CD4-positive, CD25-positive, alpha-beta regulatory T cell (primary cell): ENCODE measurements around the gene MTA2. TPM values are rescaled to one million over a fixed set of nuclear protein-coding genes. Genes with fewer than 3 reads are reported as not detected.
"Not testable (repeated sequence)": the region's sequence is repeated elsewhere in the genome, so short reads cannot be mapped to it uniquely, and the experiment has no call there.

Experiments used
- ATAC-seq, 2 donors: fragments of 150-1000 bp; cut with Tn5 transposase; one replicate each; pipeline ENCODE4 v1.10.0; 2021; ENCODE audit warnings: low read depth in 2 of 2, moderate number of reproducible peaks in 2 of 2, moderate library complexity in 1 of 2
- DNase-seq, 3 donors: peaks; one replicate each; pipeline versions ENCODE4 v3.0.0 to v3.0.0-alpha.2; 2012 to 2022; ENCODE audit warnings: mixed read lengths in 1 of 3
- H3K27ac ChIP-seq: one replicate; pipeline ENCODE4 v1.7.0; 2013; ENCODE audit warnings: mild to moderate bottlenecking, low read length; ENCODE audit not compliant: insufficient read depth, poor library complexity, severe bottlenecking
- H3K27me3 ChIP-seq: one replicate; pipeline ENCODE4 v1.7.0; 2013; ENCODE audit warnings: low read length; ENCODE audit not compliant: control insufficient read depth, insufficient read depth
- H3K36me3 ChIP-seq: one replicate; pipeline ENCODE4 v1.7.0; 2013; ENCODE audit warnings: mild to moderate bottlenecking, low read length, moderate library complexity; ENCODE audit not compliant: control insufficient read depth, insufficient read depth
- H3K4me1 ChIP-seq: 2 replicates; pipeline ENCODE4 v1.7.0; 2013; ENCODE audit warnings: mild to moderate bottlenecking, low read length; ENCODE audit not compliant: insufficient read depth, control insufficient read depth, poor library complexity, severe bottlenecking
- H3K4me3 ChIP-seq: one replicate; pipeline ENCODE4 v1.7.0; 2013; ENCODE audit warnings: low read depth, mild to moderate bottlenecking, low read length, moderate library complexity
- H3K9me3 ChIP-seq, 2 experiments: 1 replicate in 1 of 2; 2 replicates in 1 of 2; pipeline ENCODE4 v1.7.0; 2013; ENCODE audit warnings: low read length in 2 of 2, mild to moderate bottlenecking in 1 of 2, moderate library complexity in 1 of 2; ENCODE audit not compliant: control insufficient read depth in 2 of 2
- H3K27ac Mint-ChIP-seq, 3 donors: one replicate each; pipeline ENCODE4 v1.8.0; 2020 to 2022; ENCODE audit warnings: mild to moderate bottlenecking in 3 of 3, mixed read lengths in 3 of 3, moderate library complexity in 2 of 3
- H3K27me3 Mint-ChIP-seq: one replicate; pipeline ENCODE4 v1.8.0; 2022; ENCODE audit warnings: mild to moderate bottlenecking, mixed read lengths
- H3K36me3 Mint-ChIP-seq: one replicate; pipeline ENCODE4 v1.8.0; 2020; ENCODE audit warnings: mixed read lengths
- H3K4me1 Mint-ChIP-seq, 4 donors: one replicate each; pipeline ENCODE4 v1.8.0; 2020 to 2022; ENCODE audit warnings: mixed read lengths in 4 of 4, mild to moderate bottlenecking in 1 of 4
- H3K4me3 Mint-ChIP-seq, 4 donors: one replicate each; pipeline ENCODE4 v1.8.0; 2020 to 2022; ENCODE audit warnings: mild to moderate bottlenecking in 4 of 4, mixed read lengths in 4 of 4, moderate library complexity in 3 of 4
- H3K9me3 Mint-ChIP-seq, 7 donors: one replicate each; pipeline ENCODE4 v1.8.0; 2020 to 2022; ENCODE audit warnings: mixed read lengths in 7 of 7, mild to moderate bottlenecking in 3 of 7, moderate library complexity in 2 of 7
- polyA plus RNA-seq, 4 donors: library from polyadenylated mRNA; unstranded; fragments of 300-500 nt; fragmentation: Illumina TruSeq; gene quantifications; one replicate each; pipeline ENCODE4 v1.2.3, GENCODE V29; 2021
- total RNA-seq: library from RNA; stranded (reverse); gene quantifications from one replicate; pipeline ENCODE4 v1.2.3, GENCODE V29; 2022

The MTA2 gene
- total and polyA plus RNA-seq, 5 donors from 2014 or later, result 30.3 to 172 (median 34.7) TPM

- H3K27ac Mint-ChIP-seq, H3K4me3 ChIP-seq, H3K27me3 ChIP-seq, H3K9me3 Mint-ChIP-seq, H3K27ac ChIP-seq, H3K27me3 Mint-ChIP-seq, H3K4me1 ChIP-seq, H3K9me3 ChIP-seq, H3K4me3 Mint-ChIP-seq, DNase-seq, ATAC-seq: not testable (repeated sequence)
- Mint-ChIP-seq H3K4me1 (peaks cover 0 to 14% (median 4%) of the 10 kb centered on the region in 4 donors), H3K36me3 (peaks cover 16% of the 10 kb centered on the region)
- peaks cover 44% of the 10 kb centered on the region for H3K36me3 ChIP-seq
These were observed 19.9 kb downstream of the MTA2 start for GRCh38 chr11:62581735-62582134.

- peaks cover 46% of the 10 kb centered on the region for H3K36me3 ChIP-seq
- H3K9me3 Mint-ChIP-seq, result no peaks in the 10 kb centered on the region
These were observed 20.5 kb downstream of the MTA2 start for GRCh38 chr11:62580959-62581715.

GRCh38 chr11:62579252-62579651 is 22.4 kb downstream of the MTA2 start:
- DNase-seq (no peak), ATAC-seq (no peak)
- Histone ChIP-seq H3K36me3 (peaks cover 44% of the 10 kb centered on the region), H3K27ac (no peak overlapping the region), H3K27me3 (no peaks in the 10 kb centered on the region), H3K9me3 (no peaks in the 10 kb centered on the region), H3K4me3 (no peak overlapping the region), H3K4me1 (peaks cover 12% of the 10 kb centered on the region)
- Mint-ChIP-seq H3K27me3 (no peaks in the 10 kb centered on the region), H3K9me3 (no peaks in the 10 kb centered on the region), H3K27ac (no peak overlapping the region), H3K4me3 (no peak overlapping the region), H3K4me1 (peaks cover 0 to 20% (median 12%) of the 10 kb centered on the region in 4 donors), H3K36me3 (peaks cover 21% of the 10 kb centered on the region)

More at GRCh38 chr11:62580959-62581715, 20.5 kb downstream of the MTA2 start:
- peaks cover 0 to 14% (median 6%) of the 10 kb centered on the region in 4 donors for H3K4me1 Mint-ChIP-seq
- Histone ChIP-seq H3K27me3 (no peaks in the 10 kb centered on the region), H3K4me3 (no peak overlapping the region), H3K27ac (no peak overlapping the region), H3K4me1 (no peaks in the 10 kb centered on the region), H3K9me3 (no peaks in the 10 kb centered on the region)
- H3K4me3 Mint-ChIP-seq, result no peak overlapping the region
- H3K27ac Mint-ChIP-seq, result peak overlapping the region in 1 of 3 donors; percentile 66
- no peaks in the 10 kb centered on the region for H3K27me3 Mint-ChIP-seq
- peaks cover 21% of the 10 kb centered on the region for H3K36me3 Mint-ChIP-seq
- ATAC-seq (no peak), DNase-seq (no peak)

- DNase-seq (no peak), ATAC-seq (no peak)
- Histone ChIP-seq H3K9me3 (no peaks in the 10 kb centered on the region), H3K36me3 (peaks cover 40% of the 10 kb centered on the region), H3K27ac (no peak overlapping the region), H3K4me3 (no peak overlapping the region), H3K27me3 (no peaks in the 10 kb centered on the region), H3K4me1 (peaks cover 14% of the 10 kb centered on the region)
- H3K4me1 Mint-ChIP-seq, result peaks cover 0 to 25% (median 10%) of the 10 kb centered on the region in 4 donors
- no peak overlapping the region for H3K27ac Mint-ChIP-seq
- no peaks in the 10 kb centered on the region for H3K9me3 Mint-ChIP-seq
- H3K36me3 Mint-ChIP-seq, result peaks cover 18% of the 10 kb centered on the region
- no peaks in the 10 kb centered on the region for H3K27me3 Mint-ChIP-seq
- H3K4me3 Mint-ChIP-seq, result no peak overlapping the region
These were observed 23.1 kb downstream of the MTA2 start for GRCh38 chr11:62578541-62578940.

- no peaks in the 10 kb centered on the region for H3K9me3 Mint-ChIP-seq
- Histone ChIP-seq H3K27ac (no peak overlapping the region), H3K36me3 (peaks cover 39% of the 10 kb centered on the region), H3K9me3 (no peaks in the 10 kb centered on the region), H3K27me3 (no peaks in the 10 kb centered on the region), H3K4me3 (no peak overlapping the region), H3K4me1 (peaks cover 22% of the 10 kb centered on the region)
- DNase-seq (no peak), ATAC-seq (no peak)
- H3K4me1 Mint-ChIP-seq, result peaks cover 2 to 36% (median 17%) of the 10 kb centered on the region in 4 donors
- no peaks in the 10 kb centered on the region for H3K27me3 Mint-ChIP-seq
- H3K36me3 Mint-ChIP-seq, result peaks cover 22% of the 10 kb centered on the region
- H3K4me3 Mint-ChIP-seq, result peak overlapping the region in 2 of 4 donors; percentile 3 to 57
- peak overlapping the region; percentile 57 to 94 (median 71) for H3K27ac Mint-ChIP-seq
These were observed 24.5 kb downstream of the MTA2 start for GRCh38 chr11:62577046-62577714.

- Histone ChIP-seq H3K27ac (no peak overlapping the region), H3K9me3 (no peaks in the 10 kb centered on the region), H3K27me3 (no peaks in the 10 kb centered on the region), H3K36me3 (peaks cover 44% of the 10 kb centered on the region), H3K4me1 (peaks cover 31% of the 10 kb centered on the region), H3K4me3 (no peak overlapping the region)
- H3K27me3 Mint-ChIP-seq, result no peaks in the 10 kb centered on the region
- H3K27ac Mint-ChIP-seq, result peak overlapping the region; percentile 38 to 94 (median 46)
- H3K9me3 Mint-ChIP-seq, result no peaks in the 10 kb centered on the region
- H3K4me3 Mint-ChIP-seq, result peak overlapping the region in 3 of 4 donors; percentile 59 to 99 (median 95)
- H3K36me3 Mint-ChIP-seq, result peaks cover 27% of the 10 kb centered on the region
- H3K4me1 Mint-ChIP-seq, result peaks cover 6 to 47% (median 29%) of the 10 kb centered on the region in 4 donors
- DNase-seq (no peak), ATAC-seq (no peak)
These were observed 25.8 kb downstream of the MTA2 start for GRCh38 chr11:62575837-62576236.

GRCh38 chr11:62575156-62575555 is 26.5 kb downstream of the MTA2 start:
- Mint-ChIP-seq H3K27ac (peak overlapping the region in 1 of 3 donors; percentile 94), H3K4me1 (peaks cover 6 to 50% (median 32%) of the 10 kb centered on the region in 4 donors), H3K9me3 (no peaks in the 10 kb centered on the region), H3K36me3 (peaks cover 30% of the 10 kb centered on the region), H3K27me3 (no peaks in the 10 kb centered on the region), H3K4me3 (peak overlapping the region; percentile 91 to 99 (median 96))
- DNase-seq (no peak), ATAC-seq (no peak)
- Histone ChIP-seq H3K27me3 (no peaks in the 10 kb centered on the region), H3K27ac (peak overlapping the region; percentile 78), H3K4me1 (peaks cover 31% of the 10 kb centered on the region), H3K36me3 (peaks cover 50% of the 10 kb centered on the region), H3K4me3 (no peak overlapping the region), H3K9me3 (no peaks in the 10 kb centered on the region)
